Gastrocnemius medialis (tissue), 4 donors: ENCODE results near the gene TMEM164. TPM values are rescaled to one million over a fixed set of nuclear protein-coding genes. Genes with fewer than 3 reads are reported as not detected.

Source experiments
- ATAC-seq, 2 donors: fragments of 150-250 bp; one replicate each; pipeline ENCODE4 v1.9.1; 2016
- DNase-seq, 2 donors: peaks; one replicate each; pipeline ENCODE4 v3.0.0-alpha.2; 2019
- H3K27ac ChIP-seq, 4 donors: fragments of 200-600 bp; sonication (generic); 1 replicate in 1 of 4; 2 replicates in 3 of 4; pipeline ENCODE4 v1.5.1; 2016 to 2018; ENCODE audit warnings: mild to moderate bottlenecking in 2 of 4, moderate library complexity in 1 of 4
- H3K27me3 ChIP-seq, 3 donors: fragments of 200-600 bp; sonication (generic) in 2 of 3; 1 replicate in 1 of 3; 2 replicates in 2 of 3; pipeline versions ENCODE4 v1.5.1 to v1.6.0; 2016 to 2019; ENCODE audit warnings: mild to moderate bottlenecking in 1 of 3, moderate library complexity in 1 of 3
- H3K36me3 ChIP-seq, 2 donors: fragments of 200-600 bp; sonication (generic) in 1 of 2; one replicate each; pipeline ENCODE4 v1.5.1; 2017 to 2018
- H3K4me1 ChIP-seq, 2 donors: fragments of 200-600 bp; sonication (generic) in 1 of 2; one replicate each; pipeline ENCODE4 v1.5.1; 2016 to 2017; ENCODE audit warnings: mild to moderate bottlenecking in 2 of 2
- H3K4me3 ChIP-seq, 4 donors: fragments of 200-600 bp; sonication (generic) in 3 of 4; 1 replicate in 1 of 4; 2 replicates in 3 of 4; pipeline ENCODE4 v1.5.1; 2016 to 2019; ENCODE audit warnings: mild to moderate bottlenecking in 2 of 4
- H3K9me3 ChIP-seq, 3 donors: fragments of 200-600 bp; sonication (generic) in 2 of 3; 1 replicate in 1 of 3; 2 replicates in 2 of 3; pipeline ENCODE4 v1.5.1; 2016 to 2019
- CTCF ChIP-seq, 5 experiments: fragments of 450-650 bp in 3 of 5; fragments of 200-600 bp in 2 of 5; sonication (generic) in 2 of 5; IDR thresholded peaks in 4 of 5; conservative IDR thresholded peaks in 1 of 5; 1 replicate in 4 of 5; 2 replicates in 1 of 5; pipeline ENCODE4 v1.5.1; 2016 to 2019; ENCODE audit warnings: antibody characterized with exemption in 5 of 5, mild to moderate bottlenecking in 3 of 5, moderate library complexity in 3 of 5
- POLR2A ChIP-seq, 2 donors: fragments of 450-650 bp; IDR thresholded peaks; one replicate each; pipeline ENCODE4 v1.6.1; 2017; ENCODE audit warnings: antibody characterized with exemption in 2 of 2, mild to moderate bottlenecking in 2 of 2, moderate library complexity in 2 of 2
- in situ Hi-C, 4 donors: fragments of 200-750 bp; cut with MboI; loops; one replicate each; pipeline versions ENCODE4 v1.15.0 to v1.8.0; 2017; ENCODE audit warnings: low sequenced_read_pairs in 4 of 4
- intact Hi-C: fragments of 100-400 bp; cut with DNase I; formaldehyde crosslinking; loops from one replicate; pipeline ENCODE4 v1.15.1; 2023; ENCODE audit warnings: low total_unique reads
- total RNA-seq, 4 donors: library from RNA; depleted of rRNA; stranded (reverse); fragments of >200 nt; gene quantifications; one replicate each; pipeline versions ENCODE4 v1.1.0 to v1.2.3, GENCODE V29; 2016

Gene TMEM164
- total RNA-seq, 4 donors from 2014 or later: 40.1 to 61.2 (median 47.3) TPM

- Histone ChIP-seq H3K27me3 (no peaks in the 10 kb centered on the region), H3K4me1 (peaks cover 3 to 25% of the 10 kb centered on the region in 2 donors), H3K27ac (peak overlapping the region in 3 of 4 donors; percentile 29 to 72 (median 55)), H3K4me3 (no peak overlapping the region), H3K9me3 (no peaks in the 10 kb centered on the region), H3K36me3 (no peaks in the 10 kb centered on the region)
- in situ Hi-C loops: no loop called here
- ATAC-seq (peak; percentile 44 to 68), DNase-seq (no peak)
- intact Hi-C loops: no loop called here
- TF ChIP-seq CTCF (IDR thresholded peaks at IDR 0.05 in 4 of 5, conservative IDR thresholded peaks at IDR 0.05 in 1 of 5) (no peak), POLR2A (IDR thresholded peaks at IDR 0.05) (no peak)
Measured at GRCh38 chrX:110034036-110034435, 31.1 kb downstream of the TMEM164 start.

DNA sequence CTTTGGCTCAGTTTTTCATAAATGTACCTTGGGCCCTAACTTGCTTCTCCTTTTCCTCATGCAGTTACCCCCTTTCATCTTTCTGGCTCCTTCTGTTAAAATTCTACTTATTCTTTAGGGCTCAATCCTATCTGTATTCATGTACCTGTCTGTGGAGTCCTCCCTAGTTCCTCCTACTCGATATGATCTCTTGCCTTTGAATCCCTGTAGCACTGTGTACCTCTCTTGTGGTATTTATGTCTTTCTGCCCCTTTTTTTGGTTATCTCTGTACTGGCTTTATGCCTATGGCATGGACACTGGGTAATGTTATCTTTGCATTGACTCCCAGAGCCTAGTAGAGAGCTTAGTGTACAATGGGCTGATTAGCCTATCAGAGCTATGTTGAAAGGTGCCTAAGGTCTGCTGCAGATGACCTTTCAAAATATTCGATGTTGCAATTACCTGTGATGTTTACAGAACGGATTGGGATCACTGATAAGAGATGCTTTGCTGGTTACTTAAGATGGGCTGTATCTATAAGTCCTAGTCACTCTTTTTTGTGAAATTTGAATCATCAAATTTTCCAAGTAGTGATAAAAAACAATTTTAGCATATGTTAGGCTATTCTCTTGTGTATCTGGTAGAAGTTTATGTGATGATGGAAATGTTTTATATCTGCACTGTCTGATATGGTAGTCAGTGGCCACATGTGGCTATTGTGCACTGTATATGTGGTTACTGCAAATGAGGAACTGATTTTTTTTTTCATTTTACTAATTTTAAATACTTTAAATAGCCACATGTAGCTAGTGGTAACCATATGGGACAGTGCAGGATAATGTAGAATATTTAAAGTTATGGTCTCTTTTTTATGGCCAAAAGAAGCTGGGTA lies 33.5 kb downstream of the TMEM164 start:
- H3K4me1 ChIP-seq: peaks cover 6 to 31% of the 10 kb centered on the region in 2 donors
- DNase-seq: no peak
- H3K27ac ChIP-seq: peak overlapping the region in 2 of 4 donors; percentile 34 to 62
- intact Hi-C loops (no loop called here), in situ Hi-C loops (no loop called here)
- no peak for TF ChIP-seq CTCF (IDR thresholded peaks at IDR 0.05 in 4 of 5, conservative IDR thresholded peaks at IDR 0.05 in 1 of 5)
- TF ChIP-seq POLR2A (IDR thresholded peaks at IDR 0.05): no peak
- ATAC-seq: no peak
- H3K4me3 ChIP-seq: no peak overlapping the region
- no peaks in the 10 kb centered on the region for H3K27me3 ChIP-seq
- no peaks in the 10 kb centered on the region for H3K36me3 ChIP-seq
- no peaks in the 10 kb centered on the region for H3K9me3 ChIP-seq

DNA sequence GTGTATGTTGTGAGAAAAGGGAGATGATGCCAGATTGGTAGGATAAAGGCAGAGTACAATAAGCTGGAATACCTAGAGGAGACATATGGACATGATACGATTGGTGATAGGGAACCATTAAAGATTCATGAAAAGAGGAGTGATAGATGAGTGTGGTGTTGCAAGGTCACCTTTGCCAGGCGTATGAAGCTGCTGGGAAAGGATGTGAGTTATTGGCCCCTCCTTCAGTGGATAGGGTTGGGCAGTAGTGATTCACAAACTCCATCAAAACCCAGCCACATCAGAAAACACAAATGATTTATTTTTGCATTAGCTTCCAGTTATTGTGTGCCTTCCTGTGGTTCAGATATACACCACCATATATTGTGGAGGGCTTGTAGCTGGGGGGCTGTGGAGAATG lies 34.3 kb downstream of the TMEM164 start:
- in situ Hi-C loops (no loop called here), intact Hi-C loops (no loop called here)
- ATAC-seq (no peak), DNase-seq (no peak)
- TF ChIP-seq POLR2A (IDR thresholded peaks at IDR 0.05): no peak
- no peak for TF ChIP-seq CTCF (IDR thresholded peaks at IDR 0.05 in 4 of 5, conservative IDR thresholded peaks at IDR 0.05 in 1 of 5)
- H3K27me3 ChIP-seq: no peaks in the 10 kb centered on the region
- H3K4me1 ChIP-seq: peaks cover 10 to 34% of the 10 kb centered on the region in 2 donors
- peak overlapping the region in 2 of 4 donors; percentile 29 to 50 for H3K27ac ChIP-seq
- no peaks in the 10 kb centered on the region for H3K9me3 ChIP-seq
- no peak overlapping the region for H3K4me3 ChIP-seq
- no peaks in the 10 kb centered on the region for H3K36me3 ChIP-seq

DNA sequence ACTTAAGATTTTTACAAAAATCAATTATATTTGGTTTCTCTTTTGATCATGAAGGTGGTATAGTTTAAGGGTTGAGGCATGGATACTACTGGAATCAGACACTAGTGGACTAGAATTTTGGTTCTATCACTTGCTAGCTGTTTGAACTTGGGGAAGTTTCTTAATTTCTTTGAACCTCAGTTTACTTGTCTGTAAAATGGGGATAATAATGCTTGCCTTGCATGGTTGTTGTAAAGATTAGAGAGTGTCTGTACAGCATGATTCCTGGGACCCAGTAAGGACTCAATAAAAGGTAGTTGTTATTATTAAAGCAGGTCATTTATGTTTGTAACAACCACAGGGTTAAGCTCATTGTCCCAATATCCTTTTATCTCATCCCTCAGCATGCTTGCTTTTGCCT lies 36.0 kb downstream of the TMEM164 start:
- H3K27ac ChIP-seq: peak overlapping the region in 3 of 4 donors; percentile 68 to 77 (median 77)

More for the DNA sequence above, 36.0 kb downstream of the TMEM164 start:
- no peaks in the 10 kb centered on the region for H3K27me3 ChIP-seq
- H3K36me3 ChIP-seq: no peaks in the 10 kb centered on the region
- no peak for ATAC-seq
- no peaks in the 10 kb centered on the region for H3K9me3 ChIP-seq
- in situ Hi-C loops (no loop called here), intact Hi-C loops (no loop called here)
- DNase-seq: no peak
- H3K4me1 ChIP-seq: peaks cover 15 to 32% of the 10 kb centered on the region in 2 donors
- no peak overlapping the region for H3K4me3 ChIP-seq
- TF ChIP-seq CTCF (IDR thresholded peaks at IDR 0.05 in 4 of 5, conservative IDR thresholded peaks at IDR 0.05 in 1 of 5): no peak
- TF ChIP-seq POLR2A (IDR thresholded peaks at IDR 0.05): no peak
